Lower lobe of right lung (tissue), 2 donors: ENCODE measurements around the gene SMAD1. TPM values are rescaled to one million over a fixed set of nuclear protein-coding genes. Genes with fewer than 3 reads are reported as not detected.

ENCODE experiments used
- ATAC-seq, 2 donors: fragments of 200-7000 bp; cut with Tn5 transposase; one replicate each; pipeline ENCODE4 v1.9.1; 2020 to 2022; ENCODE audit warnings: mild to moderate bottlenecking in 2 of 2, moderate library complexity in 2 of 2
- DNase-seq: peaks from one replicate; pipeline ENCODE4 v3.0.0-alpha.2; 2020
- H3K27ac ChIP-seq: fragments of 200-600 bp; one replicate; pipeline ENCODE4 v1.8.0; 2022
- H3K27me3 ChIP-seq: fragments of 200-600 bp; one replicate; pipeline ENCODE4 v1.8.0; 2022; ENCODE audit warnings: low read depth
- H3K36me3 ChIP-seq: fragments of 200-600 bp; one replicate; pipeline ENCODE4 v1.8.0; 2022; ENCODE audit warnings: mild to moderate bottlenecking
- H3K4me1 ChIP-seq: fragments of 200-600 bp; one replicate; pipeline ENCODE4 v1.8.0; 2022
- H3K4me3 ChIP-seq: fragments of 200-600 bp; one replicate; pipeline ENCODE4 v1.8.0; 2022; ENCODE audit warnings: mild to moderate bottlenecking
- H3K9me3 ChIP-seq: fragments of 200-600 bp; one replicate; pipeline ENCODE4 v1.8.0; 2022
- CTCF ChIP-seq: fragments of 200-600 bp; IDR thresholded peaks from one replicate; pipeline ENCODE4 v1.8.0; 2022; ENCODE audit warnings: antibody characterized with exemption, mild to moderate bottlenecking
- intact Hi-C: fragments of 100-400 bp; cut with DNase I; formaldehyde crosslinking; loops from one replicate; pipeline ENCODE4 v1.11.0; 2022
- total RNA-seq: library from RNA; stranded (reverse); fragmentation: NEBNext Ultra II Directional; extraction: Animal tissue kit (Norgen Biotek cat#: 25700); gene quantifications from one replicate; pipeline ENCODE4 v1.2.1, GENCODE V29; 2021
- donor health status: DM: no; HTN: yes; CAD: no; lungs with severe emphysema.

The SMAD1 gene
- total RNA-seq, 1 donor from 2014 or later = 15.8 TPM

GRCh38 chr4:145452447-145453162 lies 29.0 kb upstream of the SMAD1 start:
- H3K4me1 ChIP-seq = no peaks in the 10 kb centered on the region
- DNase-seq = no peak
- H3K27me3 ChIP-seq = no peaks in the 10 kb centered on the region
- no peaks in the 10 kb centered on the region for H3K9me3 ChIP-seq
- H3K27ac ChIP-seq = no peak overlapping the region
- no peaks in the 10 kb centered on the region for H3K36me3 ChIP-seq
- no peak for TF ChIP-seq CTCF
- intact Hi-C loops = no loop called here
- ATAC-seq = no peak
- H3K4me3 ChIP-seq = no peak overlapping the region

- TF ChIP-seq CTCF = no peak
- H3K36me3 ChIP-seq = no peaks in the 10 kb centered on the region
- H3K4me1 ChIP-seq = no peaks in the 10 kb centered on the region
- no peaks in the 10 kb centered on the region for H3K9me3 ChIP-seq
- ATAC-seq (no peak), DNase-seq (no peak)
- no peak overlapping the region for H3K27ac ChIP-seq
- H3K4me3 ChIP-seq = no peak overlapping the region
- intact Hi-C loops = no loop called here
- no peaks in the 10 kb centered on the region for H3K27me3 ChIP-seq
Measured at GRCh38 chr4:145453163-145453520, 28.5 kb upstream of the SMAD1 start.

GRCh38 chr4:145473203-145473602 lies 8.4 kb upstream of the SMAD1 start:
- no peak for TF ChIP-seq CTCF
- Histone ChIP-seq H3K4me1 (no peaks in the 10 kb centered on the region), H3K36me3 (no peaks in the 10 kb centered on the region), H3K4me3 (no peak overlapping the region), H3K27me3 (no peaks in the 10 kb centered on the region), H3K27ac (no peak overlapping the region), H3K9me3 (peaks cover 10% of the 10 kb centered on the region)
- no peak for ATAC-seq
- DNase-seq = no peak
- intact Hi-C loops = no loop called here

GRCh38 chr4:145480257-145480656 lies 1.4 kb upstream of the SMAD1 start:
- DNase-seq (no peak), ATAC-seq (no peak)
- Histone ChIP-seq H3K4me1 (peaks cover 20% of the 10 kb centered on the region), H3K4me3 (no peak overlapping the region), H3K27me3 (no peaks in the 10 kb centered on the region), H3K36me3 (no peaks in the 10 kb centered on the region), H3K9me3 (no peaks in the 10 kb centered on the region), H3K27ac (no peak overlapping the region)
- no peak for TF ChIP-seq CTCF
- intact Hi-C loops = no loop called here

GRCh38 chr4:145481942-145482208 lies 222 bp downstream of the SMAD1 start:
- no peaks in the 10 kb centered on the region for H3K36me3 ChIP-seq
- no peak for TF ChIP-seq CTCF
- ATAC-seq (no peak), DNase-seq (no peak)
- peak overlapping the region; percentile 83 for H3K4me3 ChIP-seq
- H3K27ac ChIP-seq = peak overlapping the region; percentile 91
- no peaks in the 10 kb centered on the region for H3K27me3 ChIP-seq
- no peaks in the 10 kb centered on the region for H3K9me3 ChIP-seq
- intact Hi-C loops = no loop called here
- H3K4me1 ChIP-seq = peaks cover 26% of the 10 kb centered on the region
